GM21723 (cell line): Measurements from ENCODE around the gene ANO2.
"Not testable (repeated sequence)": the region's sequence is repeated elsewhere in the genome, so short reads cannot be mapped to it uniquely, and the experiment has no call there.

Source experiments
- ATAC-seq: cut with Tn5 transposase; IDR thresholded peaks from one replicate; pipeline ENCODE4 v1.9.1; 2021; ENCODE audit warnings: mild to moderate bottlenecking, moderate library complexity; ENCODE audit not compliant: unreplicated experiment

Gene ANO2

DNA sequence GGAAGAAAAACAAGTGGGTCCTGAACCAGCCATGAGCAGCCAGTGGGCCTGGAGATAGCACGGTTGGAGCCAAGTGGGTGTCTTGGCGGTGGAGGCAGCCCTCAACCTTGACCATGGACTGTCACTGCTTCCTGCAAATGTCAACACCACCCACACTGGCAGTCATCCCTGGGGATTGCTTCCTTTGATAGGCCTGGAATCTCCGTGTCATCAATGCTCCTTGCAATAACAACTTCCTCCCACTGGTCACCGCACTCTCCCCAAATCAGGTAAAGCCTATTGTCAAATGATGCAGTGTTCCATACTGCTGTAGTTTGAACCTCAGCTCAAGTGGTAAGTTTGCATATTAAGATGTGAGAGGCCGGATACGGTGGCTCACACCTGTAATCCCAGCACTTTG is 384.0 kb downstream of the ANO2 start:
- ATAC-seq, result no peak

DNA sequence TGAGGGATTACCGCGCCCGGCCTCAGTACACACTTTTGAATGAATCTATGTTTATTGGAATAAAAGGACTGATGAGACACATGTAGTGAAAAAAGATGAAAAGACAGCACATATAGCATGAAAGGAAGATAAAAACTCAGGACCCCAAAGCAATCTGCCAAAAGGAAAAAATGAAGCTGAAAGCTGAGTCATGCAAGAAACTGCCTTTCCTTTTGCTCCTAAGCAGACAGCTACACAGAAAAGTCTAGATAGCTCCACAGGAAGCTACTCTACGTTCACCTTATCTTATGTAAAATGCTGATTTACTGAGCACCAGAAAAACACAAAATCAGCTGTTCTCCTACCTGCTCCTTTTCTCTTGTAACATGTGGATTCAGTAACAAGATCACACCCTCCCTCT is 384.8 kb downstream of the ANO2 start:
- ATAC-seq, result no peak

- no peak for ATAC-seq
Observed at GRCh38 chr12:5557906-5558305, 387.2 kb downstream of the ANO2 start.

DNA sequence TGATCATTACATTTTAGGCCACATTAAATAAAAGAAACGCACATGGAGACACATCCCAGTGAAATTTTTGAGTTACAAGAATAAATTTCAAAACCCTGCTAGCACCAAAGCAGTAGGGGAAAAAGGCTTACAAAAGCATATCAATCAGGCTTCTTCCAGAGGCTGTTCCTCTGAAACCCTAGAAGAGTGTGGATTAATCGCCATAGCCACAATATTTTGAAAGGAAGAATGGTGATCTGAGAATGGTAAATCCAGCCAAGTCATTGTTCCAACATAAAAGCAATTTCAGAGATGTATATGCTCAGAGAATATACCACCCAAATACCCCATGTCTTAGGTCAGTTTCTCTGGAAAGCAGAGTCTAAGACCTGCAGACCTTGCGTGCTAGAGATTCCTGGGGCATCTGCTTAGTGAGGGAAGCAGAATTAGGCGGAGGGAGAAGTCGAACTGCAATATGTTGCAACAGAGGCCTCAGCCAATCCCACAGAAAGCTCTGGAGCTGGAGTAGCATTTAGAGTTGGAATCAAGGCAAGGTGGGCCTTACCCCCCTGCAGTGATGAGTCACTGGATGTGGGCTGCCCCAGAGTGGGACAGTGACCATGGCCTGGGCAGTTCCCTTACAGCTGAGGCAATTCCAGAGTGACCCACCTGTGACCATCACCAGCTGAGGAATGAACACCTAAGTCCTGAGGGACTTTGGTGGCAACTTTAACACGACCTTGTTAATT is 387.9 kb downstream of the ANO2 start:
- ATAC-seq, result no peak

- ATAC-seq, result no peak
Observed at GRCh38 chr12:5556033-5556614, 388.9 kb downstream of the ANO2 start.

- ATAC-seq, result no peak
Observed at GRCh38 chr12:5554711-5555110, 390.3 kb downstream of the ANO2 start.

- ATAC-seq, result no peak
Observed at GRCh38 chr12:5549011-5549410, 396.0 kb downstream of the ANO2 start.

GRCh38 chr12:5548152-5548943 is 396.7 kb downstream of the ANO2 start:
- no peak for ATAC-seq

- no peak for ATAC-seq
Observed at GRCh38 chr12:5546616-5547015, 398.4 kb downstream of the ANO2 start.

DNA sequence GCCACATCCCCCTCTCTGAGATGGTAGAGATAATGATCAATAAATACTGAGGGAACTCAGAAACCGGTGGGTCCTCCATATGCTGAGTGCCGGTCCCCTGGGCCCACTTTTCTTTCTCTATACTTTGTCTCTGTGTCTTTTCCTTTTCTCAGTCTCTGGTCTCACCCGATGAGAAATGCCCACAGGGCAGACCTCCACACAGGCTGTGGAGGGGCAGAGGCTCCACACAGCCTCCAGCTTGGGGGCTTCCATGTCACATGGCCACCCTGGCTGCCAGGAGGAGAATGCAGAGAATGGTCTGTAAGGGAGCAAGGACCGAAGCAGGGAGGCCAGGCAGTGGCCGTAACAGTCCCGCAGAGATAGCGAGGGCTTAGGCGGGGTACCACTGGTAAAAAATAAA is 407.3 kb downstream of the ANO2 start:
- no peak for ATAC-seq

DNA sequence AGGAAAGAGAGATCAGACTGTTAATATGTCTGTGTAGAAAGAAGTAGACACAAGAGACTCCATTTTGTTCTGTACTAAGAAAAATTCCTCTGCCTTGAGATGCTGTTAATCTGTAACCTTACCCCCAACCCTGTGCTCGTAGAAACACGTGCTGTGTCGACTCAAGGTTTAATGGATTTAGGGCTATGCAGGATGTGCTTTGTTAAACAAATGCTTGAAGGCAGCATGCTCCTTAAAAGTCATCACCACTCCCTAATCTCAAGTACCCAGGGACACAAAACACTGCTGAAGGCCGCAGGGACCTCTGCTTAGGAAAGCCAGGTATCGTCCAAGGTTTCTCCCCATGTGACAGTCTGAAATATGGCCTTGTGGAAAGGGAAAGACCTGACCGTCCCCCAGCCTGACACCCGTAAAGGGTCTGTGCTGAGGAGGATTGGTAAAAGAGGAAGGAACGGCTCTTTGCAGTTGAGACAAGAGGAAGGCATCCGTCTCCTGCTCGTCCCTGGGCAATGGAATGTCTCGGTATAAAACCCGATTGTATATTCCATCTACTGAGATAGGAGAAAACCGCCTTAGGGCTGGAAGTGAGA is 407.9 kb downstream of the ANO2 start:
- not testable (repeated sequence) for ATAC-seq

GRCh38 chr12:5535541-5535940 is 409.5 kb downstream of the ANO2 start:
- no peak for ATAC-seq

DNA sequence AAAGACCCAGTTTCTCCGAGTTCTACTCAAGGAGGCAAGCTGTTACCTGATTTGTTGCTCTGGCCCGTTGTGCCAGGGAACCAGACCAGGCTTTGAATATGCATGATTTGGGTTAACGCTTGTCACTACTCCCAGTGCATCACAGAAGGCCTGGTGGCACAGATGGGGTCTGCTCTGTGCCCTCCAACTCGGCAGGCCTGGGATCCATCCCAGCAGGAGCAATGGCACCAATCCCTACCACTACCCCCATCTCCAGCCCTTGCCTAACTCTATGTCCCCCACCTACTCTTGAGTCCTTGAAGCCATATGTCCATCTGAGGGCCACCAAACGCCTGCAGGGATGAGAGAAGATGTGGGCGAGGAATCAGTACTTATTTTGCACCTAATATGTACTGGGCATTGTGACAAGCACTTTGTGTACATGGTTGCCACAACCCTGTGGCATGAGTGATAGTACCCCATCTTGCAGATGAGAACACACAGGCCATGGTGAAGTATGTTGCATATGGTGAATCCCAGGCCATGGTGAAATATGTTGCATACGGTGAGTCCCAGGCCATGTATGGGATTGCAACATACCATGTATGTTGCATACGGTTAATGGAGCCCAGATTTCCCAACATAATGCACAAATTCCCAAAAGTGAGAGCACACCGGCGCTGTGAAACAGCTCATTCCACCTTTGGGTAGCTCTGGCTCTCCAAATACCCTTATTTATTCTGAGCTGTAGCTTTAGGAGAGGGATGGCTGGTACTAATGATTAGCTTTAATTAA is 410.4 kb downstream of the ANO2 start:
- no peak for ATAC-seq

DNA sequence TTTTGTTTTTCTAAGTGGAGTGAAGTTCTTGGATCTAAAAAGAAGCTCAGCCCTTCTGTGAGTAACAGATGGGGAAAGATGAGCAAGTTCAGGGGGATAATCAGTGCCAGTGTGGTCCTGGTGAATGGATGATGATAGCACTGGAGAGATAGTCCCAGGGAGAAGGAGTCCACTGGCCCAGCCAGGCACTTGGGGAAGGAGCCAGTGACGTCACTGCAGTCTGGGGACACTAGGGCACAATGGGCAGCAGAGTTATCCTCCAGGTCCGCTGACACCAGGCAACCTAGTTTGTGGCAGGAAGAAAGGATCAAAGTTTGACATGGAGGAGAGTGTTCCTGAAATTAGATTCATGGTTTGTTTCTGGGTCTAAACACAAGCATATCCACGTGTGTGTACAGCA is 411.7 kb downstream of the ANO2 start:
- ATAC-seq, result no peak

DNA sequence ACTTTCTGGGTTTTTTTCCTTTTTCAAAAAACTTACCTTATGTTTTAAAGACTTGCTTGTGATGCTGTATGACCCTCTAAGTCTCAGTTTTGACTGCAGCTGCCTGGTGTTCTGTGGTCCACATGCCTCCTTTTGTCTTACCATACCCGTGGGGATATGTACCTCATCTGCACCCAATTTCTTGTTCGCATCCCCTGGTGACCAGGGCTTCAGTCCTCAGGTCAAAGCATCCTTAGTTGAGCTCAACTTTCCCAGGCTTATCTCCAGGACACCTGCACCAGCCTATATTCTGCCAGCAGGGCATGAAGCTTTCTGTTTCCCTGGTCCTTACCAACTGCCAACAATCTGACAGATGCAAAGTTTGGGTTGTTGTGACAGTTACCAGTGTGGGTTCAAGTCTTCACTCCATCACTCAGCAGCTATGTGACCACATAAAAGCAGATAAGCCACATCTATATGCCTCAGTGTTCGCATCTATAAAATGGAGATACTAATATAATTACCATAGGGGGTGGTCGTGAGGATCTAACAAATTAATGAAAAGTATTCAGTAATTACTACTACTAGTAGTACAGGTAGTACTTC is 419.2 kb downstream of the ANO2 start:
- no peak for ATAC-seq

DNA sequence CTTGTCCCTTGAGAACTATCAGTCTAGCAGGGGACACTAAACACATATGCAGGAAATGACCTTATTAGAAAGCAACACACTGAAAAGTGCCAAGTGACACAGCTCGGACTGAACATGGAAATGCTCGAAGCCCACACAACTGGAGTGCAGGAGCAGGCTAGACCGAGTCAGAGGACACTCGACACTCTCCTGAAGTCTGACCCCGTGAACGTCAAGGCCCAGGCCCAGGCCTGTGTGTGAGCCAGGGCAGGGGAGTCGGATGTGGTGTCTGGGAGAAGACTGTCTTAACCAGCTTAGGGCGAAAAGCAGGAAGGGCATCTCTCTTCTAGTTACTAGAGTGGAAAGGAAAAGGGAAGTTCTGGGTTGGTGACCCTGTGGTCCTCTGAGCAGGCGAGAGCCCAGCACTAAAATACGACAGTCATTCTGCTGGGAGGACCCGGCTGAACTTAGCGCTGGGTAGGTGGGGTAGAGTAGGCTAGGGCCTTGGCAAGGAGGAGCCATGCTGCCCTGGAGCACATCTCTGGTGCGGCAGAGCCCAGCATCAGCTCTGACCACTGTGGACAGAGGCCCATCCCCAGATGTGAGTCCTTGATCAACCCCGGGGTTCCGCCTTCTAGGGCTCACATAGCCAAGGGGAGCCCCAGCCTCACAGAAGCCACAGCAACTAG is 420.2 kb downstream of the ANO2 start:
- ATAC-seq, result no peak

- ATAC-seq, result no peak
Observed at GRCh38 chr12:5524116-5524768, 420.8 kb downstream of the ANO2 start.

- no peak for ATAC-seq
Observed at GRCh38 chr12:5523396-5524115, 421.5 kb downstream of the ANO2 start.
